GM19455 (cell line): ENCODE measurements around the gene TSHZ2.
"Not testable (repeated sequence)": the region's sequence is repeated elsewhere in the genome, so short reads cannot be mapped to it uniquely, and the experiment has no call there.

Experiments
- ATAC-seq: cut with Tn5 transposase; IDR thresholded peaks from one replicate; pipeline ENCODE4 v1.9.1; 2021; ENCODE audit not compliant: unreplicated experiment

TSHZ2 gene

DNA sequence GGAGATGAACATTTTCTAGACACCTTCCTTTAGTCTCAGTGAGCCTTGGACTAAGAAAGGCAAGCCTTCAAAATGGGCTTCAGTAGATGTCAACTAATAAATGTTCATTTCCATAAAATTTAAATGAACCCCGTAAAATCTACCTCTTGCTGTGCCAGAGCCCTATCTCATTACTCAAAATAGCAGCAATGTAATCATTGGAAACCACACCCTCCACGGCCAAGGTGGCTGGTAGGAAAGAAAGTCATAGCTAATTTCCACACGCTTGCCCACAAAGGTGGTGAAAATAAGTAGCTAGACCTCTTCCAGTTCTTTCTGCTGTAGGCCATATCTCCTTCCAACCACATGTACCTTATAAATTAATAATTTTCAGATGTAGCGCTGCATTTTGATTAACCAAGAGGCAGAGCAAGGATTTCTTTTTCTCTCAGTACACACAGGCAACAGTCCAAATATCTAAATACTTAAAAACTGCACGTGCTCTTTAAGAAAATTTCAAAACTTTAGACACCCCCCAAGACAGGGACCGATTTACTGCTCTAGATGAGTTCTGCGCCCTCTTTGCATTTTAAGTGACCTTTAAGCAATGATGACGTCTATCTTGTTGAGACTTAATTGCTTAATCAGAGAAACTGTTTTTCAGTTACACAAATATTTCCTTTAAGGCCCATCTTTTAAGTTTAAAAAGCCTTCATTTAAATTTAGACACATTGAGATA is 330.7 kb downstream of the TSHZ2 start:
- ATAC-seq: no peak

DNA sequence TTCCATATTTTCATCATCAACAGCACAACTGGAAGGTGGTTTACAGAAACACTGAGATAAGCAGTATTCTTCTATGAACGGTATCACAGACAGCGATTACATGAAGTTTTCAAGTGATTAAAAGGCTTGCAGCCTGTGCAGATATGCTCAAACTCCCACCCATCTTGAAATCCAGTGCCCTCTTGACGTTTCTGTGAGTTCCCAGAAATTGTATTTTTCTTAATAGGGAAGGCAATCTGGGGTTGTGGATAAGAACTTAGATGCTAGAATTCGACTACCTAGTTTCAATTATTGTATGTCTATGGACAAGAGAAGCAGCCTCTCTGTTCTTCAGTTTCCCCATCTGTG is 331.2 kb downstream of the TSHZ2 start:
- ATAC-seq: no peak

GRCh38 chr20:53304146-53304545 is 332.0 kb downstream of the TSHZ2 start:
- ATAC-seq: no peak

- ATAC-seq: no peak
These were observed 334.1 kb downstream of the TSHZ2 start for GRCh38 chr20:53306192-53306805.

DNA sequence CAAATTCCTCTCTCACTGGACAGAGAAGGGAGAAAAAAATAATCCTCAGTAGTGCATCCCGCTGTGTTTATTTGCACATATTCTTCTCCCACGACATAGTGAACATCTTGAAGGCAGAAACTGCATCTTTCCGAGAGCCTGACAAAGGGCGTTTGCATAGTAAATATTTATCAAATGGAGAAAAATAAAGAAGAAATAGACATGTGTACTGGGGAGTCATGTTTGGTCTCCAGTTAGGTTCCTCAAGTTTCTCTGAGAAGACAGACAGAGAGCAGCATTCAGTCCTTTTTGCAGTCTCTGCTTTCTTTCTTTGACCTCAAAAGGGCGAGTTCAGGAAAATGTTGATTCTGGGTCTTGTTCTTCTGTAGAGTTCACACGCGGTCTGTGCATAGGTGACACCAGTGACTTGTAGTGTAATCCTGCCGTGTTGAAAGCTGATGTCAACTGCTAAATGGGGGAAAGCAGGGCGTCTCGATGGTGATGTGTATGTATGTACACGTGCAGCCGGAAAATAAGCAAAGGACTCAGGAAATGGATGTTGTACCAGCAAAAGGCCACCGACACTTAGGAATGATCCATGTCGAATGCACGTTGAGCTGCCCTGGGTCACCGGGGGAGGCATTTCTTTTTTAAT is 335.9 kb downstream of the TSHZ2 start:
- no peak for ATAC-seq

DNA sequence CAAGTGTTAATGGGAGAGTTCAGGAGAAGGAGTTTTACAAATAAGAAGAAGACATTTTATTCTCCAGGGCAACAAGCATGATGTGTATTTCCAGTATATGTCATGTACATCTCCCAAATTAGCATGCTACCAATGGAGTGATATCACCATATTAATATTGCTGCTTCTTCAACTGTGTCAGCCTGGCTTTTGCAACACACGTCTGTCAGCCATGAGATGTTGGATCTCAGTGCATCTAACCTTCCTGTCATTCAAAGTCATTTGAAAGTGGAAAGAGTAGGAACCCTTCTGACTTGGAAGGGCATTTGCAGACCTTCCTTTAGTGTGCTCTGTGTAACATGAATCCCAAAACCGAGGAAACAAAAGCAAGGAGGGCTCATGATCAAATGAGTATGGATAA is 337.4 kb downstream of the TSHZ2 start:
- ATAC-seq: no peak

DNA sequence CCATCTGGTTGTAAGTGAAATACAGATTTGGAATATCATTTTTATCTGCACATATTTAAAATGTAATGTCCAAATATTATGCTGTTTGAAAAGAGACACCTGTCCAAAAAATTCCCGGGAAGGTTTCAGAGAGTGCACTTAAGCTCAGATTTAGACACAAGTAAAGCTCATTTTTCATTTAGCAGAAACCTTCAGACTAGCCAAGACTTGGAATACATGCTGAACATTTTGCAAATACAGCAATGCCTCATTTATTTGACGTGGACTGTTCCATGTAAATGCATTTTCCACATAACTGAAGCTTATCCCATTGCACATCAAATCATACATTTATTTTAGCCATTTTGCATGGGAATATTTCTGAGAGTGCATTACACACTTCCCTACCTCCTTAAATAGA is 340.8 kb downstream of the TSHZ2 start:
- ATAC-seq: no peak

- ATAC-seq: no peak
These were observed 344.2 kb downstream of the TSHZ2 start for GRCh38 chr20:53316206-53316937.

- ATAC-seq: no peak
These were observed 347.0 kb downstream of the TSHZ2 start for GRCh38 chr20:53319200-53319599.

DNA sequence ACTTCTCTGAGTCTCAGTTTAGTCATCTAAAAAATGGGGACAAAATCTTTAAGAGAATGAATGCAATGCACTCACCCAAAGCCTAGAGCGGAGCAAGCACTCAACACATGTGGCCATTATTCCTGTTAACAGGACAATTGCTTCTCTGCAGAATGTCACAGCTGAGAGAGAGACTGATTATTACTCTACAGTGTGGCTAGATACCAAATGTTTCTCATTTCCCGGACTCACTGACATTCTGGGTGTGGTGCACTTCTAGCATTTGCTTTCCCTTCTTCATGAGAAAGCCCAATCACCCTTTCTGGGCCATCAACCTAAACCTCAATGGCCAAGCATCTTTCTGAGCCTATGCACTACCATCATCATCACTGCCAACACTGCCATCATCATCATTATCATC is 347.6 kb downstream of the TSHZ2 start:
- no peak for ATAC-seq

DNA sequence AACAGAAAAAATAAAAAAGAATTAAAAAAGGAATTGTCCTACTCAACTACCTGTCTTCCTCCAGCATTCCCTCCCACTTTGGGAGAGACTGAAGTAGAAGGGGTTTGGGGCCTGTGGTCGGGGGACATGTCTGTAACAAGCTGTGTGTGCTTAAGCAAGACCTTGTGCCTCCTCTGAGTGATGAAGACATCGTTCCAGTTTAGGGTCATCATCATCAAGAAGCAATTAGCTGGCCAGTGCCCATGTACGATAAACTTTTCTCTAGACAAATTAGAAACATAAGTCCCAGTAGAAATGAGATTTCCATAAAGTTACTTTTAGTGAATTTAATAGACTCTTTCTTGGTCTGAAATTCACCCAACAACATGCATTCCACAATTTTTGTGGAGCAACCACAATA is 348.5 kb downstream of the TSHZ2 start:
- no peak for ATAC-seq

GRCh38 chr20:53321596-53321995 is 349.4 kb downstream of the TSHZ2 start:
- ATAC-seq: no peak

DNA sequence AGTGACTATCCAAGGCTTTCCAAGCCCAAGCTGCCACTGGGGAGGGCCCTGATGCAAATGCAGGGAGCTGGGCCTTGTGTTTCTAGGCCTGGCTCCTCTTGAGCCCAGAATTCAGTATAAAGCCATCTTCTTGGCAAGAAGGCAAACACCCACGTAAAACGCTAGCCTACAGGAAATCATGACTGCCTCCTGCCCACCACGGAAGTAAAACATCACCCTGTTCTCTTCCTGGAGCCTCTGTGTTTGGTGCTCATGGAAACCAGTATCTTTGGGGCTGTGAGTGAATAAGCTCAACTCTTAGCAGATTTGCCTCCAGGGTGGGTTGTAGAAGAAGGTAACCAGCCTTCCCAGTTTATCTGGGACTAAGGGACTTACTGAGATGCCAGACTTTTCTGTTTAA is 350.5 kb downstream of the TSHZ2 start:
- no peak for ATAC-seq

- ATAC-seq: not testable (repeated sequence)
These were observed 351.3 kb downstream of the TSHZ2 start for GRCh38 chr20:53323460-53323859.

DNA sequence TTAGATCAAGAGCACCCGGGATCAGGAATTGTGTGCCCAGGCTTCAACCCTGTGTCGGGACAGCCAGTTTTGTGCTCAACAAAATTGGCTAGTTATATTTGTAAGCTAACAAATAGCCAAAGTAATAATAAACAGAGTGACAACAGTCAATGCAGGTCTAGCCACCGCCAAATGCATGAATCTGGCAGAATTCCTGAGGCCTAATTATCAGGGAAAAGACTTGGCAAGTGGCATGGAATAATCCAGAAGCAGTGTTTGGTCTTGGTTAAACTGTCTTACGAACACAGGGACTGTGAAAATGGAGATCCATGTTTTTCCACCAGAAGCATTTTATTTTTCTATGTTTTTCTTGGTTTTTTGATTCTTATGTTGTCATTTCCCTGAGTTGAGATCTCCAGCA is 352.7 kb downstream of the TSHZ2 start:
- no peak for ATAC-seq

DNA sequence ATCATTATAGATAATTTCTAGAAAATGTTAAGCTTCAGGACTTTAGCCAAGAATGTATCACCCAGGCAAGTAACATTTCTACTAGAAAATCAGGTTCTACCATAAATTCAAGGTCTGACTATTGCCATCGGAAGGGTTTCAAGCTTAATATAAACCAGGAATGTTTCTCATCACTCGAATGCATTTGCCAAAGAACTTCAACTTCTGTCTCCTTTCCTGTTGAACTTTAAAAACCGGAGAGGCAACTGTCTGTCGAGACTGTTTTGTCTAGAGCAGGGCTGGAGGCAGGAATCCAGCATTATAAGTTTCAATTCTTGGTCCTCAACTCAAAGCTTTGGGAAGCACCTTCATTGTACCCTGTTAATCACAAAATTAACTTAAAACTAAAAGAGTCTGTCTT is 356.8 kb downstream of the TSHZ2 start:
- ATAC-seq: no peak

GRCh38 chr20:53329781-53330180 is 357.6 kb downstream of the TSHZ2 start:
- ATAC-seq: no peak

GRCh38 chr20:53330601-53331140 is 358.5 kb downstream of the TSHZ2 start:
- no peak for ATAC-seq

GRCh38 chr20:53331151-53331973 is 359.2 kb downstream of the TSHZ2 start:
- no peak for ATAC-seq

GRCh38 chr20:53332022-53332837 is 360.1 kb downstream of the TSHZ2 start:
- no peak for ATAC-seq
